ENCODE results near the gene SCNN1A.

GRCh38 chr12:6424866-6425265, 49.5 kb upstream of the SCNN1A start:
- TF ChIP-seq POLR2A (IDR thresholded peaks at IDR 0.05) (no peak), CTCF (IDR thresholded peaks at IDR 0.05) (no peak)
